ENCODE data around the gene LITAF. TPM values are rescaled to one million over a fixed set of nuclear protein-coding genes. Genes with fewer than 3 reads are reported as not detected.

LITAF gene
- total RNA-seq, 2 donors from 2014 or later, result 36.6 to 62.9 TPM

DNA sequence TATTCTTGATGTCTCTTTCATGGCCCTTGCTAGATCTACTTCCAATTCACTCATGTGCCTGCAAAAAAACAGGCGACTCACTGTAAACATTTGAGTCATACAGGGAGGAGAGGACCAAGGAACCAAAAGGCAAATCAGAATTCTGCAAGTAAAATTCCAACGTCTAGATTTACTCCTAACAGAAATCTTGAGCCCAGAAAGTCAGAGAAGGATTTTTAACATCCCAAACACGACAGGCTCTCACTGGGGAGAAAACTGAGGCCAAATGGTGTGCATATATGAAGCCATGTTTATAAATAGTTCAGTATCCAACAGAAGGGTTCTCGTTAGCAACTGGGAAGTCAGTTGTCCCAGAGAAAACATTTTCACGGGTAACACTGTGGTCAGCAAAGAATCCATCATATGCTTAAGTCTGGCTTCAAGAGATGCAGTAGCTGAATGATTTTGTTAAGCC lies 40.1 kb downstream of the LITAF start:
- H3K9ac ChIP-seq (ENCODE audit: extremely low read depth, low read length, poor library complexity, severe bottlenecking), result no peak overlapping the region
- H3K4me3 Mint-ChIP-seq, result no peak overlapping the region
- no peak for DNase-seq
- H3K9me3 ChIP-seq (ENCODE audit: control insufficient read depth, low read length), result no peaks in the 10 kb centered on the region
- H3K4me3 ChIP-seq (ENCODE audit: low read length), result no peak overlapping the region
- H3K4me1 Mint-ChIP-seq, result peaks cover 8% of the 10 kb centered on the region
- H3K4me1 ChIP-seq (ENCODE audit: control insufficient read depth, insufficient read depth, low read length), result no peaks in the 10 kb centered on the region
- H3K9me3 Mint-ChIP-seq, result peaks cover 10% of the 10 kb centered on the region
- no peaks in the 10 kb centered on the region for H3K27me3 ChIP-seq (ENCODE audit: control insufficient read depth, insufficient read depth, low read length, poor library complexity, severe bottlenecking)
- H3K27ac ChIP-seq (ENCODE audit: low read depth, low read length), result peak overlapping the region; percentile 79
- 89 to 91% methylated on average over 5 of the region's 5 CpGs for WGBS, 2 experiments (ENCODE audit: insufficient coverage in 1 of 2, insufficient read length in 1 of 2)
- H3K27ac Mint-ChIP-seq, result no peak overlapping the region
- peaks cover 24% of the 10 kb centered on the region for H3K36me3 Mint-ChIP-seq (ENCODE audit: low read depth)
- TF ChIP-seq, protein P1, sequence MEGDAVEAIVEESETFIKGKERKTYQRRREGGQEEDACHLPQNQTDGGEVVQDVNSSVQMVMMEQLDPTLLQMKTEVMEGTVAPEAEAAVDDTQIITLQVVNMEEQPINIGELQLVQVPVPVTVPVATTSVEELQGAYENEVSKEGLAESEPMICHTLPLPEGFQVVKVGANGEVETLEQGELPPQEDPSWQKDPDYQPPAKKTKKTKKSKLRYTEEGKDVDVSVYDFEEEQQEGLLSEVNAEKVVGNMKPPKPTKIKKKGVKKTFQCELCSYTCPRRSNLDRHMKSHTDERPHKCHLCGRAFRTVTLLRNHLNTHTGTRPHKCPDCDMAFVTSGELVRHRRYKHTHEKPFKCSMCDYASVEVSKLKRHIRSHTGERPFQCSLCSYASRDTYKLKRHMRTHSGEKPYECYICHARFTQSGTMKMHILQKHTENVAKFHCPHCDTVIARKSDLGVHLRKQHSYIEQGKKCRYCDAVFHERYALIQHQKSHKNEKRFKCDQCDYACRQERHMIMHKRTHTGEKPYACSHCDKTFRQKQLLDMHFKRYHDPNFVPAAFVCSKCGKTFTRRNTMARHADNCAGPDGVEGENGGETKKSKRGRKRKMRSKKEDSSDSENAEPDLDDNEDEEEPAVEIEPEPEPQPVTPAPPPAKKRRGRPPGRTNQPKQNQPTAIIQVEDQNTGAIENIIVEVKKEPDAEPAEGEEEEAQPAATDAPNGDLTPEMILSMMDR (conservative IDR thresholded peaks at IDR 0.05), result no peak
- H3K36me3 ChIP-seq (ENCODE audit: control insufficient read depth, insufficient read depth, low read length), result peaks cover 13% of the 10 kb centered on the region
- no peaks in the 10 kb centered on the region for H3K27me3 Mint-ChIP-seq (ENCODE audit: insufficient read depth)

DNA sequence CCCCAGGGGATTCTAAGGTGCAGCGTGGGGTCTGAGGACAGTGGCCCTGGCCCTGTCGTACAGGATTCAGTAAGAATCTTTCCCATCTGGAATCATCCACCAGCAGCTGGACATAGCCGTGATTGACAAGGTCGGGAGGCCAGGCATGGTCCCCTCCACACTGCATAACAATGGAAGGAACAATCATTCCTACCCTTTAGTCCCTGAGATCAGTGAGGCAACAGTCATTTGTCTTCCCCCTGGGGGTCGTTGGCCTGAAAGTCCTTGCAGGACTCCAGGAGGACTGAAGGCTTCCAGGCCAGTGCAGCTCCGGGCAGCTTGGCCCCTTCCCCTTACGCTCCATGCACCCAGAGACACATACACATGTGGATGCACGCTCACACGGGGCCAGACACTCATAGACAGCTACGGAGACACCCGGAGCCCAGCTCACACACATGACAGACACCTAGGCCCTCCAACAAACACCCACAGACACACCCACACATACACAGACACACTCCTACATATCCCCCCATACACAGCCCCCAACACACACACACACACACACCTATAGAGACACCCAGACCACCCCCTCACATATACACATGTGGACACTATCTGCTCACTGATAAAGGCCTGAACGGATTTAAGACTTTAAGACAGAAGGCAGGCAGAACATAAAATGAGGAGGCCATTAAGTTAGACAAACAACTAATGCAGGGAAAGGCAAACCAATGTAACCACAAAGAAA lies 42.9 kb downstream of the LITAF start:
- peaks cover under 1% of the 10 kb centered on the region for H3K36me3 ChIP-seq (ENCODE audit: control insufficient read depth, insufficient read depth, low read length)
- 69 to 77% methylated on average over 5 to 12 of the region's 12 CpGs for WGBS, 2 experiments (ENCODE audit: insufficient coverage in 1 of 2, insufficient read length in 1 of 2)
- H3K27me3 ChIP-seq (ENCODE audit: control insufficient read depth, insufficient read depth, low read length, poor library complexity, severe bottlenecking), result no peaks in the 10 kb centered on the region
- no peak for DNase-seq
- Mint-ChIP-seq H3K27ac (no peak overlapping the region), H3K9me3 (no peaks in the 10 kb centered on the region), H3K36me3 (ENCODE audit: low read depth) (peaks cover 3% of the 10 kb centered on the region), H3K4me1 (peaks cover 8% of the 10 kb centered on the region), H3K27me3 (ENCODE audit: insufficient read depth) (no peaks in the 10 kb centered on the region), H3K4me3 (no peak overlapping the region)
- no peak overlapping the region for H3K27ac ChIP-seq (ENCODE audit: low read depth, low read length)
- no peaks in the 10 kb centered on the region for H3K9me3 ChIP-seq (ENCODE audit: control insufficient read depth, low read length)
- no peak overlapping the region for H3K4me3 ChIP-seq (ENCODE audit: low read length)
- TF ChIP-seq, protein P1 (conservative IDR thresholded peaks at IDR 0.05), result no peak
- no peak overlapping the region for H3K9ac ChIP-seq (ENCODE audit: extremely low read depth, low read length, poor library complexity, severe bottlenecking)
- no peaks in the 10 kb centered on the region for H3K4me1 ChIP-seq (ENCODE audit: control insufficient read depth, insufficient read depth, low read length)

DNA sequence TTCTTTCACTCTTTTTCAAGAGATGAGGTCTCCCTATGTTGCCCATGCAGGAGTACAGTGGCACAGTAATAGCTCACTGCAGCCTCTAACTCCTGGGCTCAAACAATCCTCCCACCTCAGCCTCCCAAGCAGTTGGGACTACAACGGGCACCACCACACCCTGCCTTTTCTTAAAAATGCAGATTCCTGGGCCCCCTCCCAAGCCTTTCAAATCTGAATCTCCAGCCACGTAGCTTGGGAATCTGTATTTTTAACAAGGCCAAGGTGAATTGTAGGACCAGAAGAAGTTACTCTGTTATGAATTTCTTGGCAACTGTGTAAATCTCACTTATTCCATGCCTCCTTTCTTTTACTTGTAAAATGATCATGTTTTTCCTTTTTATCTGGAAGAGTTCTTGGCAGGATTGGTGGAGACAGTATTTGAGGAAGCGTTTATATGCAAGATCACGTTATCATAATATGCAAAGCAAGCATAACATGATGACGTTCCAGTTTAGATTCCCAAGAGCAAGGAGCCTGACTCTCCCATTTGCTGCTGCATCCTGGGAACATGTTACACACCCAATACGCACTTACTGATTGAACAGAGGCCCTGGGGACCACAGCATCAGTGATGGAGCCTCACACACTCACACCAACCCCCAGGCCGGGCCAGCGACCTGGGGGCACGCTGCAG lies 44.5 kb downstream of the LITAF start:
- H3K27ac Mint-ChIP-seq, result no peak overlapping the region
- no peaks in the 10 kb centered on the region for H3K4me1 ChIP-seq (ENCODE audit: control insufficient read depth, insufficient read depth, low read length)
- TF ChIP-seq, protein P1 (conservative IDR thresholded peaks at IDR 0.05), result no peak
- no peaks in the 10 kb centered on the region for H3K27me3 Mint-ChIP-seq (ENCODE audit: insufficient read depth)
- no peak overlapping the region for H3K4me3 ChIP-seq (ENCODE audit: low read length)
- H3K27me3 ChIP-seq (ENCODE audit: control insufficient read depth, insufficient read depth, low read length, poor library complexity, severe bottlenecking), result no peaks in the 10 kb centered on the region
- no peaks in the 10 kb centered on the region for H3K36me3 Mint-ChIP-seq (ENCODE audit: low read depth)
- no peak overlapping the region for H3K4me3 Mint-ChIP-seq
- 87 to 92% methylated on average over 5 to 9 of the region's 9 CpGs for WGBS, 2 experiments (ENCODE audit: insufficient coverage in 1 of 2, insufficient read length in 1 of 2)
- no peaks in the 10 kb centered on the region for H3K9me3 Mint-ChIP-seq
- no peaks in the 10 kb centered on the region for H3K9me3 ChIP-seq (ENCODE audit: control insufficient read depth, low read length)
- no peak for DNase-seq
- peaks cover 8% of the 10 kb centered on the region for H3K4me1 Mint-ChIP-seq
- no peaks in the 10 kb centered on the region for H3K36me3 ChIP-seq (ENCODE audit: control insufficient read depth, insufficient read depth, low read length)
- no peak overlapping the region for H3K27ac ChIP-seq (ENCODE audit: low read depth, low read length)
- no peak overlapping the region for H3K9ac ChIP-seq (ENCODE audit: extremely low read depth, low read length, poor library complexity, severe bottlenecking)
